NK-92 (cell line): ENCODE data around the gene RASSF7.
A peak's percentile ranks its signal among the peaks of the same experiment; 100 is the strongest.
"Not testable (repeated sequence)": the region's sequence is repeated elsewhere in the genome, so short reads cannot be mapped to it uniquely, and the experiment has no call there.

ENCODE experiments used
- DNase-seq: peaks from one replicate; lab custom pipeline; 2025; ENCODE audit not compliant: unreplicated experiment; lab: John Stamatoyannopoulos, UW

The RASSF7 gene

GRCh38 chr11:563812-564578, 3.2 kb downstream of the RASSF7 start:
- no peak for DNase-seq

DNA sequence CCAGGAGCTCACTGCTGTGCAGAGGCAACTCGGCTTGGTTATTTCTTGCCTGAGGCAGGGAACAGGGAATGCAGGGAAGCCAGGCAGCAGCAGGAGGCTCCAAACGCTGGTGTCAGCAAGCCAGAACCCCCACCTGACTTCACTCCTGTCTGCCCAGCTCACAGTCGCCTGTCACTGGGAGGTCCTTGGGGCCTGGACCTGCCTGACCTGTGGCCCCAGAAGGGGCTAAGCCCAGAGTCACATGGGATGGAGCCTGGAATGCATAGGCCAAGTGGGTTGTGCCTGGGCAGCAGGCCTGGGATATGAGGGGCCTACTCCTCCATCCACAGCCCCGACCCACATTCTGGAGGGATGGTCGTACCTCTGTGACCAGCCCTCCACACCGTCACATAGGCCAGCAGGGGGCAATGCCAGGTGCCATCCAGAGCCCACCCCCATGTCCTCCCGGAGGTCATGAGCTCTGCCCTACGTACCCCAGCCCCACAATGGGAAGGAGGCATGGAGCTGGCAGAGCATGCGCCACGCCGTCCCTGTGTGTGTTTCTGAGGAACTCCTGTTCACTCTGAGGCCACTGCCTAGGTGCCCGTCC, 5.2 kb downstream of the RASSF7 start:
- no peak for DNase-seq

DNA sequence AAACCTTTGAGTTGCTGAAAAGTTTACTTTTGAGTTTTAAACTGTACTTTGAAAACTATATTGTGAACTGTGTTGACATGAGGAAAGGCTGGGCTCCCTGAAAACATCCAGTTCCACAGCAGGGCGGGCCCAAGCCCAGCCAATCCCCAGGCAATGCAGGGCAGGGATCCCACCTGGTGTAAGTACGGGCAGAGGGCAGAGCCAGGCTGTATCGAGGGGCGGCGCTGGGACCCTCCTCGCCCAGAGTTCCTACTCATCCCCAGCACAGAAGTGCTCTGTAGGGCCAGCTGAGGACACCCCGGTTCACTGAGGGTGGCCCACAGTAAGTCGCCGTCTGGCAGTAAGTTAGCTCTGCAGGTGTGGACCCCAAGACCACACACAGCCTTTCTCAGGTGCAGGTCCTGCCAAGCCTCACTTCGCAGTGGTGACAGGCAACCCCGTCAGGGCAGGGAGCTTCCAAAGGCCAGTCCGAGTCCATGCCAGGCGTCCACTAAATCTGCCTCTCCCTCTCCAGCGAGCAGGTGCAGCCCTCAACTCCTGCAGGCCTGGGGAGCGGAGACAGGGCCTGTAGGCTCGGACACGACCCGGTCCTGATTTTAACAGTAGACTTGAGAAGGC, 6.3 kb downstream of the RASSF7 start:
- no peak for DNase-seq

DNA sequence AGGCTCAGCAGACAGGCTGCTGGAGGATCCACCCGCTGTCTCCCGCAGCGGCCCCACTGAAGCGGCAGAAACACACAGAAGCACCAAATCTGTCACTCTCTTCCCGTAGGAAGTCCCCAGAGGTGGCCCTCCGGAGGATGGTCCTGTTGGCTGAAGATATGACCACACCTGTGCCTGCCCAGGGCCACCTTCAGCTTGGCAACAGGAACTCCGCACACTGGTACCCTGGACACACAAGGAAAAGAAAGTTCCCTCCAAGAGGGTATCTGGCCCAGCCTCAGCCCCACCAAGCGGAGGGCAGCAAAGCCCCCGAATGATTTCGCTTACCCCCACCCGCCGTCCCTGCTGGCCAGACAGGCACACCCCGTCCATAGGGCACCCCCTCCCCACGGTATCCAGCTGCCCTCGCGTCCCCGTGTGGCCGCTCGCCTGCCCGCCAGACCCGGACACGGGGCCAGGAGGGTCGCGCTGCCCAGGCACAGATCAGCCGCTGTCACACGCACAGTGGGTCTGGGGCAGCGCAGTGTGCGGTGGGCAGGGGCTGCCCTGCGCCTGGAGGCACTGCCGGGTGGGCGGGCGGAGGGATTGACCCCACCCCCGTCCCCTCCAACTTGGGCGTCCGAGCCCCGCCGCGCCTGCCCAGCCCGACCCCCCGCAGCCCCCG, 7.0 kb downstream of the RASSF7 start:
- DNase-seq: no peak

GRCh38 chr11:568306-569157, 7.8 kb downstream of the RASSF7 start:
- DNase-seq: peak; percentile 66

DNA sequence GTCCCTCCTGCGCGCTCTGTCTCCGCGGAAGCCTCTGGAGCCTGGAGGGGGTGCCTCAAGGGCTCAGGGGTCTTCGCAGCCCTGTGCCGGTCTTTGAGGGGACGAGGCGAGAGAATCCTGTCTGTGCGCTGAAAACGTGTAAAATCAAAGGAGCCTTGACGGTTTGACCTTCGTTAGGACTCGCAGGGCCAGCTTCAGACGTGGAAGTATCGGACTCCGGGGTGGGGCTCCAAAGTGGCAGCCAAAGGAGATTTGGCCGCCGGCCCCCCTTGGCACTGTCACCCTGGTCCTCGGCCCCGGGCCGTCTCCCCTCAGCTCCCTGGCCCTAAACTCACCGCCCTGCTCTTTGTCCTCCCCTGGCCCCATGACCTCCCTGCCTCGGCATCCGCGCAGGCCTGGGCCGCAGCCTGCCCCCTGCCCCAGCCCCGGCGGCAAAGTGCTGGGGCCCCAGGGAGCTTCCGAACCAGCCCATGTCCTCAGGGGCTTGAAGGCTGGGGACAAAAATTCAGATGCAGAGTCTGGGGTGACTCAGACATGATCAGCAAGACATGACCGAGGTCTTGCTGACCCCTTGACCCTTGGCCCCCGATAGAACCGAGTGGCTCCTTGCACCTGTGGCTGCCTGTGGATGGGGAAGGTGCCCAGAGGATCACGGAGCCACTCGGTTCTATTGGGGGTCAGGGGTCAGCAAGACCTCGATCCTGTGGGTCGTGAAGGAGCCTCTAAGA, 8.6 kb downstream of the RASSF7 start:
- DNase-seq: no peak

- no peak for DNase-seq
Measured at GRCh38 chr11:571802-572185, 11.0 kb downstream of the RASSF7 start.

- DNase-seq: no peak
Measured at GRCh38 chr11:573146-573759, 12.5 kb downstream of the RASSF7 start.

- DNase-seq: not testable (repeated sequence)
Measured at GRCh38 chr11:574031-574570, 13.3 kb downstream of the RASSF7 start.

GRCh38 chr11:574632-575312, 14.0 kb downstream of the RASSF7 start:
- no peak for DNase-seq

GRCh38 chr11:575313-575995, 14.7 kb downstream of the RASSF7 start:
- DNase-seq: no peak

- DNase-seq: peak; percentile 59
Measured at GRCh38 chr11:575996-576768, 15.4 kb downstream of the RASSF7 start, which contains the start of gene PHRF1. Gene PHRF1 (plus strand): TSS chr11:576470. CDS start chr11:581513, 5,043 bp downstream.

GRCh38 chr11:576811-577610, 16.2 kb downstream of the RASSF7 start:
- DNase-seq: no peak

DNA sequence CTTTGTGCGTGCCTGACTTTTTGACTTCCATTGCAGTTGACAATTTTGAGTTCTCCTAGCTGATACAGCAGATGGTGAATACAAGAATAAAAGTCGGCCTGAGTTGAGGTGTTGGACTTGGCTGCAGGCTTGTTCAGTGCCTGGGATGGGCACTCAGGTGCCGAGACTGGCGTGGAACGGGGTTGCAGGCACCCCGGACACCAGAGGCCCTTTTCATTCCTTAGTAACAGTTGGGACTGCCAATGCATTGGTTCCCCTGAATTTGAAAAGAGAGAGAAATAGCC, 16.8 kb downstream of the RASSF7 start:
- no peak for DNase-seq

GRCh38 chr11:578276-579035, 17.7 kb downstream of the RASSF7 start:
- DNase-seq: no peak
